GM21360 (cell line): Measurements from ENCODE around the gene RNF14.

ENCODE experiments used
- ATAC-seq: cut with Tn5 transposase; IDR thresholded peaks from one replicate; pipeline ENCODE4 v1.9.1; 2021; ENCODE audit warnings: mild to moderate bottlenecking, moderate library complexity; ENCODE audit not compliant: unreplicated experiment

RNF14 gene

DNA sequence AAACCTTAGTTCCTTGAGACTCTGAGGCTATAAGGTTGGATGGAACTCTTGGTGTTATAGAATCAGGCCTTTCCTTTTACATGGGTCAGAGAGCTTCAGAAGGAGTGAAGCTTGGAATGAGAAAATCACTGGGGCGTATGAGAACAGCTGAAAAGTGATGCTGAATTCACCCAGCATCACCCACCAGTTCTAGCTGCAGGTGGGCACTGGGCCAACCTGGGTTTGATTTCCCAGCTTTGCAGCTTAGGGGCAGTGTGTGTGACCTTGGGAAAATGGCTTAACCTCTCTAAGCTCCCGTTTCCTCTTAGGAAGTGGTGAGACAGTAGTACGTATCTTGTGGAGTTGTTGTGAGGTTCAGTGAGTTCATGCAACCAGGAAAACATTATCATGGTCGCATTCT is 21.6 kb upstream of the RNF14 start:
- no peak for ATAC-seq

DNA sequence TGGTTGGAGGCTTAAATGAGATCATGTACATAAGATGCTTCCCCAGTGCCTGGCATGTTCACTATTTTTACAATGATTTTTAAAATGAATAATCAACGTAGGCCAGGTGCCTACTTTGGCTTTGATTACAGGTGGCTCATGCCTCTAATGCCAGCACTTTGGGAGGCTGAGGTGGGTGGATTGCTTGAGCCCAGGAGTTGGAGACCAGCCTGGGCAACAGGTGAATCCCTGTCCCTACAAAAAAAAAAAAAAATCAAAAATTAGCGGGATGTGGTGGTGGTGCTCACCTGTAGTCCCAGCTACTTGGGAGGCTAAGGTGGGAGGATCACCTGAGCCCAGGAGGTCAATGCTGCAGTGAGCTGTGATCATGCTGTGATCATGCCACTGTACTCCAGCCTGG is 20.1 kb upstream of the RNF14 start:
- no peak for ATAC-seq

DNA sequence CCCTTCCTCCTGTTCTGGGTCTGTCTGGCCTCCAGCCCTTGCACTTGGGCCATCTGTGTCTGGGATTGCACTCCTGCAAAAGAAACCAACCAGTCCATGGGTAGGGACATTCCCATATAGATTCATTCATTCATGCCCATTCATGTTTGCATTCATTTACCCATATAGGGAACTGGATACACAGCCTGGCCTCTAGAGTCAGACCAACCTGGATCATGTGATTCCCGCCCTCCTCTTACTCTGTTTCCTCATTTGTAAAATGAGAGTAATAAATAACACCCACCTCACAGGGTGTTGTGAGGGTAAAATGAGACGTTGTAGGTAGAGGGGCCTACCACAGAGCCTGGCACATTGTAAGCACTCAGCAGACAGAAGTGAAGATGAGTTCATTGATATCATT is 19.4 kb upstream of the RNF14 start:
- no peak for ATAC-seq

DNA sequence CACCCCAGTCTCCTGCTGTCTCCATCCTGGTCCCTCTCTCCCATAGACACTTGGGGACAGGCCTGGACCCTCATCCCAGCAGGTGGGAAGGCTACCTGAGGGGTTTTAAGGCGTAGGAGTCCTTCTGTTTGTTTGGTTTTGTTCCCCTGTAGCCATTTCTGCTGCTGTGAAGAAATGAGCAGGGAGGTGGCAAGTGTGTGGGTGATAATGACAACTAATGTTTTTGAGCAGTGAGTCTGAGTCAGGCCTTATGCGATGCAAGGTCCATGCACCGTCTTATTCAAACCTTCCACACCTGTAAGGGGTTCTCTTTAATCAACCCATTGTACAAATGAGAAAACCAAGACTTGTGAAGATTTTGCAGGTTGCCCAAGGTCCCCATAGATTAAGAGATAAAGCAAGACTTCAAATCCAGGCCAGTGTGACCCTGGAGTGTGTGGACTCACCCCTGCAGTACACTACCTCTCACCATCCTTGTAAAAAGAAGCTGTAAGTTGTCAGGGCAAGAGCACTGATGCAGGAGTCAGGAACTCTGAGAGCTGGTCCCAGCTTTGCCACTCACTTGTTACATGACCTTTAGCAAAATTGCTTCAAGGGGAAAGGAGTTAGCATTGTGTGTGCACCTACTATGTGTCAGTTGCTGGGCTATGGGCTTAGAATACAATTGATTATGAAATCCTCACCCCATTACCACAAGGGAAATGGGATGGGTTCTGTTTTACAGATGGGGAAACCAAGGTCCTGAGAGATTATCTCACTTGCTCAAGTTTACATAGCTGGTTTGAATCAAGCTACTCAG is 18.5 kb upstream of the RNF14 start:
- no peak for ATAC-seq

DNA sequence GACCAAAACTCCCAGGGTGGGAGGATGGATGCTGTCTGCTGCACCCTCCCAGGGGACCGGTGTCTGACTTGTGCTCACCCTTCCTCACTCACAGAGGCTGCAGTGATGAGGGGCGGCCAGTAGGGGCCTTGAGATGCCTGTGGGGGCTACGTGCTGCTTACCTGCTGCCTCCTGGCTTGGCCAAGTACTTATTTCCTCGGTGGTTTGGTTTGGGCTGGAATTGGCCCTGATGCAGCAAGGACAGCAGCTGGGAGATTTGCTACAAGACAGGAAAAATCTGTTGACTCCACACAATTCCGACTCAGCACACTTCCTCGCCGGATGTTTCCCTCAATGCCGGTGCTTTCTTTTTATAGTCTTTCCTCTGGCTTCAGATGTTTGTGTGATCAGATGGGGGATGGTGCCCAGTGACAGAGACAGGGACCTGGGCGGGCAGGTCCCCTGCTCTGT is 17.5 kb upstream of the RNF14 start:
- peak; percentile 76 for ATAC-seq

DNA sequence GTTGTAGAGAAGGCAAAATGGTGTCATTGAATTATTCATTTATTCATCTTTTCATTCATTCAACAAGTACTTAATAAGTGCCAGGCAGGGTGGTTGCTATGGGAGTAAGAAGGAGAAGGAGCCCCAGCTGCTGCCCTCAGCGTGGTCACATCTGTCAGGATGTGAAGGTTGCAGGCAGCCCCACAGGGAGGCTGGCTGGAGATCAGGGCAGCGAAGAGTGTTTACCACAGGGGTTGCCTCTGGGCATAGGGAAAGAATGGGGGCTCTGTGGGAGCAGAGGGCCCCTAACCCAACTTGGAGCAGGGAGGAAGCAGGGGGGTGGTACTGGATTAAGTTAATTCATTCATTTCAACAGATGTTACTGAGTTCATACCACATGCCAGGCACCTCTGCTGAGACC is 16.9 kb upstream of the RNF14 start:
- no peak for ATAC-seq

DNA sequence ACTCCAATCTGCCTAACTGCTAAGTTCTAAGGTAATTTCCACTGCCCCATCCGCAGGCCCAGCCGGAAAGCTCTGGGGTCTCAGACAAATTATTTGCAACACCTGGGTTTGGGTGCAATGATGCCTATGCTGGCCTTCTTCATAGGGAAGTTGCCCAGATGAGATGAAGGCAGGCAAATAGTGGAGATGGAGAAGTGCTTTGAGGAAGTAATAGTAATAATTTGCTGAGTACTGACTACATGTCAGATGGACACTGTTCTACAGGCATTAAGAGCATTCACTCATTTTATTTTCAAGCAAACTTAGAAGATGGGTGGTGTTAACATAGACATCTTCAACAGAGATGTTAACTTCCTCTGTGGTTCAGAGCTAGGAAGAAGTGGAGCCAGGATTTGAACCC is 14.7 kb upstream of the RNF14 start:
- no peak for ATAC-seq

DNA sequence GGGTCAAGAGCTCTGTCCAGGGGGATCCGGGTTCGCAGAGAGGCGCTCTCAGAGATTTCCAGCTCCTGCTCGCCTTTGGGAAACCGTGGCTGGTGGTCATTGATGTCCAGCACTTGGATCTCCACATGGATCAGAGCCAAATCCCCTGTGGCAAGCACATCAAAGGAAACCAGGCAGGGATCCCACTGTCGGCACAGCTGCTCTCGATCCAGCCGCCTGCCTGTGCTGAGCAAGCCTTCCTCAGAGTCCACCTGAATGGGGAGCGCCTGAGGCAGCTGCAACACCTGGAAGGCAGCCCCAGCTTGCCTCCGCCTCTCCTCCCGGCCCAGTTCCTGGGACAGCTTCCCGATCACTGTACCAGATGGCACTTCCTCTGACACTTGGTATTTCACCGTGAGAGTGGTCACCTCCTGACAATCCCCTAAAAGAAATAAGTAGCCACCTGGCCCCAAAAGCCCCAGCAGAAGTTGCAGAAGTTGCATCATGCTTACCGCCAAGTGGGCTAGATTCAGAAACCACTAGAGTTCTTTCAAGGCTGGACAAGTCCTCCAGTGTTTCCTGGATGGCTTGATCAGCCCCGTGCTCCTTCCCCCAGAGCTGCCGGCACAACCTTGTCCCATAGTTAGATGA is 11.4 kb upstream of the RNF14 start:
- ATAC-seq, result no peak

DNA sequence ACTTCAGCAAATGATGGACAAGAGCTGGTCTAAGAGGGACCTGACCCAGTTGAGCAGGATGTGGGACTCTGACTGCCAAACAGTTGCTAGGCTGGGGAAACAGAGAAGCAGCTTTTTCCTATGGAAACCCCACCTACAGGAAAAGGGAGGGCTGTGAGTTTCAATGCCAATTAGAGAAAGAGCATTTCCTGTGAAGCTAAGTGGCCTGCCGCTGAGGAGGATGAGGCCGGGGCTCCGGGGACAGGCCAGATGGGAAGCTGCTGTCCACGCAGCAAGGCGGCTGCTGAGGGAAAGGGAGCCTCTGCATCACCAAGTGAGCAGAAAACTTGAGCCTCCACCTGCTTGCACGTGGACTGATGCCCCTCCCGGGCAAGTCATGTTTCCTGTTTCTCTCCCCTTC is 10.8 kb upstream of the RNF14 start, which contains the start of gene PCDH12:
PCDH12 (minus strand) TSS at position 90 of the 400 bp plus-strand sequence. CDS start 351 bp downstream, outside the sequence.
- ATAC-seq, result no peak

DNA sequence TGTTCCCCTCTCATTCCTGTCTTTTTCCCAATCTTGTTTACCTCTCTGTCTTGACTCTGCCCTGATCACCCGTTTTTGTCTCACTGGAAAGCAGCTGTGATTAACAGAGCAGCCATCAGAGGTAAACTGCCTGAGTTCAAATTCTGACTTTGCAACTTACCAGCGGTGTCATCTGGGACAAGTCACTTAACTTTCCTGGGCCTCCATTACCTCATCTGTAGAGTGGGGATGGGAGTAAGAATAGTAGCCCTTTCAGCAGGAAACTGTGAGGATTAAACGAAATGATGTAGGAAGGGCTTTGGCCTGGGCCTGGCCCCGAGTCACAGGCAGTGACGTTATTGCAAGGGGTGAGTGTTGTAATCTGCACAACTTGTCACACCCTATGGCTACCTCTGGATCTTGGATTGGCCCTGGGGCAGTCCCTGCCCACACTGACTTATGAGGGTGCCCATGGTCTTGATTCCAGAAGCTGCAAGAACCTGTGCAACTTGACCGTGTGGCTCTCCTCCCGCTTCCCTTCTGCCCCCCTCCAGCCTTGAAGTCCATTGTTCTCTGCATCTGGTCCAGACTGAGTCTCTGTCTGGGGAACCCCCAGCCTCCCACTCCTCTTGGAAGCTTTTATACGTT is 10.2 kb upstream of the RNF14 start:
- no peak for ATAC-seq

DNA sequence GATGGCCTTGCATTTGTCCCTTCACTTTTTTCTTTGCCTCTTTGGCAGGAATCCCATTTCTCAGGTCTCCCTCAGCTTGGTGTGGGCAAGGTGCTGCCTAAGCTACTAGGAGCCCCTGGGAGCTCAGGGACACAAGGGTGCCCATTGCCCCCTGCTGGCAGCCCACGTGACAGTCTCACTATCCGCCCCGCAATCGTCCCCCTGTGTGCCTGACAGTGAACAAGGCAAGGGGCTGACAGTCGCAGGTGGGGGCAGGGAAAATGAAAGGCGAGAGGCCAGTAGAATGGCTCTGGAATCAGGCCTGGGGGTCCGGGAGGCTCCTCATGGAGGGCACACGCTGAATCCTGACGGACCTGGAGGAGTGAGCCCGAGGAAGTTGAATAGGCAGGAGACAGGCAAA is 8.9 kb upstream of the RNF14 start:
- no peak for ATAC-seq

DNA sequence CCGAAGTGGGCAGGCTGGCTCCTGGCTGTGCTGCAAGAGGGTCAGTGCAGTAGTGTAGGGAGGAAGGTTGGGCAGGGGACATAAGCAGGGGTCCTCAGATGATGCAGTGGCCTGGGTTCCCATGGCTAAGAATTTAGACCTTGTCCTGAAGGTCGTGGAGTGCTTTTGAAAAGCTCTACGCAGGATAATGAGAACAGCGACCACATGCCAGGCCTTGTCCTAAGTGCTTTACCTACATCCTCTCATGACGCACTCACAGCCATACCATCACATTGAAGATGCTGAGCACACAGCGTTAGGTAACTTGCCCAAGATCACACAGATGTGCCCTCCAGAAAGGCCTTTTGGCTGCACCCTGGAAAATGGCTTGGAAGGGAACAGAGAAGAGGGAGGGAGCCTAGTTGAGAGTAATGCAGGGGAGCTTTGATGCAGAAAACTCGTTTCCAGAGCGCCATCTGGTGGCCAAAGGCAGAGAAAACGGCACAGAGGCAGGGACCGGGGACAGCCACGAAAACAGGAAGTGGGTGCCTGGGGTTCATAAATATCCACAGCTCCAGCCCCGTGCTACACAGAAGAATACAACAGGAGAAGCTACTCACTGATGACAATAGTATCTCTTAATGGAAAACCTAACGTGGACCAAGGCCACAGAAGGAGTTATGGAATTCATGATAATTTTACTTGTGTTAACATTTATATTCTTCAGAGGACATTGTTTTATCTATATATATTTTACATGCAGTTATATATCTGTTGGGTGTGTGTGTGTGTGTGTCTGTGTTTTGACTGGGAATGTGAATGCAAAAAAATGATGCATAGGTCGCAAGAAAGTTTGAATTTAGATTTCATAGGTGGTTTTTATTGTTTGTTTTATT is 8.2 kb upstream of the RNF14 start:
- peak; percentile 92 for ATAC-seq

DNA sequence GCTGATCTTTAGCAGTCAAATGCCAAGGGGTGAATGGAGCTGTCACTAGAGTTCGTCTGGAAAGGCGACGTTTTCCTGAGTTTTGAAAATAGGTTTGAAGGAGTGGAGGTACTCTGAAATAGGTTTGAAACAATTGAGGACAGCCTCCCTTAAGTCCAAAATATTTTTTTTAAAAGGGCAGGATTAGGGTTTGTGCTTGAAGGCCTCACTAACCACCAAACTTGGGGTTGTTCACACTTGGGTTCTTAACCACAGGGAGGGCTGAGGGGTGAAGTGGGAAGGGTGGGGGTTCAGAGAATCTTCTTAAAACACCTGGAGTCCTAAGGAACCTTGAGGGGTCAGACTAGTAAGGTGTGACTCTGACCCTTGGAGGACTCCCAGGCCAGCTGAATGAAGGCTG is 7.4 kb upstream of the RNF14 start:
- ATAC-seq, result no peak

DNA sequence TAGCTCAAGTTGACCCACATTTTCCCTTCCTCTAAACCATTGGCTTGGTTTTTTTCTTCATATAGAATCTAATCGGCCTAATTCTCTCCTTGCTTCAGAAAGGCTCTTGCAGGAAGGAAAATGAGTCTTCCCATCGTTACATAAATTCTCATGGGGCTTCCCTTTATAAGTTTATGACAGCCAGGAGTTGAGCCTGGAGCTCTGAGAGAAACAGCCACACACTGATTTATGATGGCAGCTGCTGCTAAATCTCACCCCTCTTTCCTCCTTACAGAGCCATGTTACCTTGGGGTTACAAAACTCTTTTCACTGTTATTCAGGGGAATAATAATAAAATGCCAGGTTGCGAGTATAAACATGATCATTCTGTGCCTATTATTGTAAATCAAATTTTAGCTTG is 5.2 kb upstream of the RNF14 start:
- ATAC-seq, result no peak

DNA sequence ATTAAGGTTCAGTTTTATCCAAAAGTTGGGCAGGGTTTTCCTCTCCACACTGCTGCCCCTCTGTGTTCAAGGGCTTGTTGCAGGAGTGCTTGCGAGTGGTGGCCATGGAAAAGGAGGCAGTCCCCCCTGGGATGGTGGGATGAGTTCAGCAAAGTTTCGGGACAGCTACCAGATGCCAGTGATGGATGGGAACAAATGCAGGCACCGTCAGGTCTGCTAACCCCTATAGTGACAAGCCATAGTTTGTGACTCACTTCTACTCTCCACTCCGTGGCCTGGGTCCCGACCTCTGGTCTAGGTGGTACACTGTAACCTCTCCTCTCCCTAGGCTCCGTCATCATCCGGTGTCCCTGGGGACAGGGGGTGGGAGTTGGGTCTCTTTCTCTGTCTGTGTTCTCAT is 3.8 kb upstream of the RNF14 start:
- no peak for ATAC-seq

DNA sequence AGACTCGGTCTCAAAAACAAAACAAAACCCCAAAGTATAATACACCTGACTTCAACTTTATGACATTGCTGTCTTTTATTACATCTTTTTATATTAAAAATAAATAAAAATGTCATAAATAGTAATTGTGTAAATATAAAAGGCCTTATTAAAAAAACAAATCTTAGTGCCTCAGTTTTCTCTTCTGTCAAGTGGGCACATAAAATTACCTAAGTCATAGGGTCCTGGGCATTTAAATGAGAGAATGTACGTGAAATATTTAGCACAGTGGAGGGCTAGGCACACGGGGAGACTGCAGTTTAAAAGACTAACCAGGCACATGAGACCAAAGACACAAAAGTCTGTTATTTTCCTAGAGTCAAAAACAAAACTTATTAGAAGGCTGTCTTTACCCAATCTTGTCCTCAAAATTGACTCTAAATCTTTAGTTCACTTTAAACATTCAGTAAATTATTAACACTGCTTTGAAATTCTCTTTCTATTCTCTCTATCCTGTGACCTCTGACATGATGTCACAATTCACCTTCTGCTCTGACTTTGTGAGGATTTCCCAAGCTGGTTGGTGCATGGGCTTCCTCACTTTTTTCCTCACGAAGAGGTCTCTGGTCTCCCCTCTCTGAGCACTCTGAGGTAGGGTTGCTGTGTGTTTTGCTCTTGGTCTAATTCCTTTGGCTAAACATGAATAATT is 2.5 kb upstream of the RNF14 start:
- ATAC-seq, result no peak

DNA sequence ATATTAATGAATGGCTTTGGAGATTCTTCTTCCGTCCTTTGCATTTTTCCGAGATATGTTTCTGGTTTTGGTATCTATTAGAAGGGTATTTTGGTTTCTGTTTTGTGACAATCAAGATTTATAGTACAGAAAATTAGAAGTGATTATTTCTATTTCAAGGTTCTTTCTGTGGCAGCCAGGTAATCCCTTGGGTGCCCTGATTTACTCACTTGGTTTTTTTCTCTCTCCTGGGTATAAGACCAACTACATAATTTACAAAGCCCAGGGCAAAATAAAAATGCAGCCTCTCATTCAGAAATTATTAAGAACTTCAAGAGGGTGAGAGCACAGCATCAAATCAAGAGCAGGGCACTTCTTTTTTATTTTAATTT is 2.0 kb upstream of the RNF14 start:
- ATAC-seq, result no peak

DNA sequence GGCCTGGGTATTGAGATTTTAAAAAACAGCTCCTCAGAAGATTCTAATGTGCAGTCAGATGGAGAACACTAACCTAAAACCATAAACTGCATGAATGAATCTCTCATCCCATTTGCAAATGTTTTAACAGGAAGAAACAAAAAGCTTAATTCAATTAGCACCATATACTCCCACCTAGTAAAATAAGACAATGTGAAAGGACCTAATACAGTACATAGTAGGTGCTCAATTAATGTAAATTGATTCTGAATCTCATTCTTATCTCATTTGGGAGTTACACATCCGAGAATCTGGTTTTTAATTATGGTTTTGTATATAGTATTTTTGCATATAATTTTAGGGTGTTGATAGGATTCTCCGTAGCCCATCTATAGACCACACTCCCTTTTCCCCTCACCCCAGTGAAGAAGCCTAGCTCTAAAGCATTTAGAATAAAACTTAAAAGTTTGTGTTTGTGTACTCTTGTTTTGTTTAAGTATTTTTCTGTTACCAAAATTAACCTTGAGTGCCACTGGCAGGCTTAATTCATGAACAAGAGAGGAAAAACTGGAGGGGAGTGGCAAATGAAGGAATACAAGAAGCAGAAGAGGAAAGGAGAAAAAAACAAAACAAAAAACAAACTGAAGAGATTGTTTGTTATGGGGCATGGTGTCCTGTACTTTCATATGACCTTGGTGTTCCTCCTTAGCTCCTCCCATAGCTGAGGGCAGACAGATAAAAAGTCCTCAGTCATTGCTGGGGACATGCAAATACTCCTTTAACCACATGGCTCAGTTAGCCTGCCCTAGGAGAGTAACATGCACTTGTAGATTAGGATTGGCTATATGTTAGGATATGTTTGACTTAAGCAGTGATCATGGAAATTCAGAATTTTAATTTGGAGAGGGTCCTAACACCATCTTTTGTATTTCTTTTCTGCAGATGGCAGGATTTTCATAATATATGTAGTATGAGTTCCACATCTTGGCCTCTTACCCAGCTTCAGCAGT is 1.2 kb downstream of the RNF14 start:
- peak; percentile 52 for ATAC-seq

DNA sequence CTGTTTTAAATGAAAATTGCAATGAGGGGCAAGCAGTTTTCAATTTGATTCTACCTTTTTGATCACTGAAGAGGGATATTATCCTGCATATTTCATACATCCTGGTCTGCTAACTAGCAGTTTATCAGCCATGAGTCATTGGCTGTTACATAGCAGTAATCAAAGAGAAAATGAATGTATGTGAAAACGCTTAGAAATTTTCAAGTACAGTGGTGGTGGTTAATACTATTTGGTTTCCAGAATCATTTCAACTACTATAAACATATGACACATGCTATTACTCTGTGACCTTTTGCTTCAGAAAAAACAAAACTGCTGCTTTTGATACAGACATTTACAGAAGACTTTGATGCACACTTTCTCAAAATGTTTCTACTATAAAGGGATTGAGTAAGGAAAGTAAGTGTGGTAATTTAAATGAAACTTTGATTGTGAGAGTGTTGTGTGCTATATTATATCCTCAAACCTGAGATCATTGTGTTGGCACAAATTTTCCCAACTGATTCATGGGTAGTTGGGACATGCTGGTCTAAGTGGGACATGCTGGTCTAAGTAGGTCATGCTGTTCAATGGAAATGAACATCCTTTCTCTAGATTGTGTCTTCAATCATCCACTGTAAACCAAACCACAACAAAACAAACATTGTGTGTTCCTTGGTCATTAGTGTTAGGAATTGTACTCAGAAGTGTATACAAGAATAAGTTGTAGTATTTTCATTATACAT is 5.1 kb downstream of the RNF14 start:
- no peak for ATAC-seq
